ENCODE results near the gene GGT6.

Gene GGT6

GRCh38 chr17:4520060-4520893, 40.1 kb downstream of the GGT6 start:
- DNase-seq (ENCODE audit: low read depth): no peak

GRCh38 chr17:4519361-4519788, 41.0 kb downstream of the GGT6 start:
- no peak for DNase-seq (ENCODE audit: low read depth)

DNA sequence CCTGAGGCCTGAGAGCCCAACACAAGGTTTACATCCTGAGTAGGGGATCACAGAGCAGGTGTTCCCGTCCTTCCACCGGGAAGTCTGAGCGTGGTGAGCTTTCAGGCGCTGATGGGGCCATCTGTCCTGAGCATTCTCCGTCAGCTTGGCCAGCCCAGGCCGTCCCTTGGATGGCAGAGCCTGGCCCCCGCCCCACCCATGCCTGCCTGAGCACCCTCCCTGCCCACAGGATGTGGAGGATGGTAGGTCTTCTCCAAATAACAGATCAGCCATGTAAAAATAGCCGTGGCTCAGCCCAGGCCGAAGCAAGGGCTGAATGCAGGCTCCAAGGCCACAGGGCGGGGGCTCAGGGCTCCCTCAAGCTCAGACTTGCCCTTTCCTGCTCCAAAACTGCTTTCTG, 41.5 kb downstream of the GGT6 start:
- DNase-seq (ENCODE audit: low read depth): no peak

- no peak for DNase-seq (ENCODE audit: low read depth)
Measured at GRCh38 chr17:4516735-4517134, 43.6 kb downstream of the GGT6 start.

DNA sequence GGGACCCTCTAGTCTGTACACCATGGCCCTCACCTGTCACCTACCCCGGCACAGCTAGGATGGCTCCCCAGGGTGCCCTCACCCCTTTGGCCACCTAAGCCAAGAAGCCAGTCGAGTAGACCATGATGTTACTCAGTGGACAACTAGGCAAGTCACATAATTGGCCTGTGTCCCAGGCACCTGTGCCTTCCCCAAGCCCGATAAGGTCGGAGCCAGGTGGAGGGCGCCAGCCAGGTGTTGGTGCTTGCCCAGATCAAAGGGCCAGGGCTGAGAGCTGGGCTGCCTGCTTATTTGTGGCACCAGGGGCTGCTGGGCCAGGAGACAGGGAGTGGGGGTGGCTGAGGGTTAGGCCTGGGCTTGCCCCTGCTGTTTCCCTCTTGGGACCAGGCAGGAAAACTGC, 44.9 kb downstream of the GGT6 start:
- DNase-seq (ENCODE audit: low read depth): no peak

DNA sequence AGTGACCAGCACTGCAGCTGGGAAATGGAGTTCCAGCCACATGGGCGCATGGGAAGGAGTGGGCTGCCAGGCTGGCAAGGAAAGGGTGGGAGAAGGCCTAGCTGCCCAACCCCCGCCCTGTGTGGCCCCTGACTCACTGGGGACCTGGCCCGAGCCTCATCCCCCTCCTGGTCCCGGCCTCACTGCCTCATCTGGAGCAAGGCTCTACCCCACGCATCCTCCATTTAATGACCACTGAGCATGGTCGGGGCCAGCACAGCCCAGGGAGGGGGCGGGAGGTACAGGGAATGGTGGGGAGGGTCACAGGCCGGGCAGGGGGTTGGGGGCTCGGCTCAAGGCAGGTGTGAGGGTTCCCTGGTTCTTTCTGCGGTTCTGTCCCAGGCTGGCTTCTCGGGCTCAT, 45.6 kb downstream of the GGT6 start:
- no peak for DNase-seq (ENCODE audit: low read depth)

- no peak for DNase-seq (ENCODE audit: low read depth)
Measured at GRCh38 chr17:4514206-4514605, 46.2 kb downstream of the GGT6 start.

- no peak for DNase-seq (ENCODE audit: low read depth)
Measured at GRCh38 chr17:4513113-4514032, 47.0 kb downstream of the GGT6 start.

GRCh38 chr17:4512156-4513112, 47.9 kb downstream of the GGT6 start:
- no peak for DNase-seq (ENCODE audit: low read depth)

- DNase-seq (ENCODE audit: low read depth): no peak
Measured at GRCh38 chr17:4511199-4511932, 49.0 kb downstream of the GGT6 start.

- DNase-seq (ENCODE audit: low read depth): no peak
Measured at GRCh38 chr17:4510618-4510941, 49.8 kb downstream of the GGT6 start.

- no peak for DNase-seq (ENCODE audit: low read depth)
Measured at GRCh38 chr17:4509923-4510617, 50.3 kb downstream of the GGT6 start.

- DNase-seq (ENCODE audit: low read depth): no peak
Measured at GRCh38 chr17:4509401-4509800, 51.0 kb downstream of the GGT6 start.

GRCh38 chr17:4508207-4508606, 52.2 kb downstream of the GGT6 start:
- no peak for DNase-seq (ENCODE audit: low read depth)

DNA sequence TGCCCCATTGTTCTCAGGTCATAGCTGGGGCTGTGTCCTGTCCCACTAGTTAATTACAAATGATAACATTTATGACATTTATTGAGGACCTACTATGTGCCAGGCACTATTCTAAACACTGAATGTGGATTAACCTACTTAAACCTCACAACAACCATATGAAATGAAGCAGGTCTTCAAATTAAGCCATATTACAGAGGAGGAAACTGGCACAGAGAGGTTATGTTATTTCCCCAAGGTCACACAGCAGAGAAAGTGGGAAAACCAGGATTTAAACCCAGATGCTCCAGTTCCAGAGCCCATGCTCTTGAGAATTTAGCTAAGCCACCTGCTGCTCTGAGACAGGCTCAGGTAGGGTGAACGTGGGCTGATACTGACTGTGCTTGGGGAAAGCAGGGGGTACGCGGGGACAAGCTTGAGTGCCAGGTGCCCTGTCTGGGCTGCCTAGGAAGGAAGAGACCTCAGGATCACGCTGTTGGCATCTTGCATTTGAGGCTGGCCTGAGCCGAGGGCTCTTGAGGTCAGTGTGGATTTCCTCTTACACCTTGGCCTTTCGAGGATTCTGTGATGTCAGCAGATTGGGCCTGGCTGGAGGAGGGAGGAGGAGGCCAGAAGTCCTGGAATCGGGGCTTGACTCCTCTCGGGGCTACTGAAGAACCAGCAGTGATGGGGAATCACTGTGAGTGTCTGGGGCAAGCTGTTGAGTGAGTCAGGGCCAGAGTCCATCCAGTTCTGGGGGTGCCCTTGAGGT, 52.8 kb downstream of the GGT6 start:
- no peak for DNase-seq (ENCODE audit: low read depth)
